HCT116 (cell line): Measurements from ENCODE around the gene MISP. TPM values are rescaled to one million over a fixed set of nuclear protein-coding genes. Genes with fewer than 3 reads are reported as not detected.
"Not testable (repeated sequence)": the region's sequence is repeated elsewhere in the genome, so short reads cannot be mapped to it uniquely, and the experiment has no call there.

Source experiments
- ATAC-seq: fragments of 200-7000 bp; cut with Tn5 transposase; 2 replicates; pipeline ENCODE4 v1.9.1; 2020; ENCODE audit warnings: mild to moderate bottlenecking, moderate library complexity
- BruUV-seq: library from RNA; stranded (reverse); fragments of 400-500 nt; replicated peaks from 2 replicates; lab custom pipeline; 2021; lab: Mats Ljungman, UMichigan
- CTCF ChIA-PET: fragments of 300-600 bp; sonication (Branson Sonifier 250); formaldehyde crosslinking; loops from one replicate; lab custom pipeline; 2021; ENCODE audit warnings: antibody characterized with exemption; lab: Charles Lee
- POLR2A ChIA-PET: fragments of 300-600, 350-600 bp; sonication (Branson Sonifier 250); formaldehyde crosslinking; loops from one replicate; lab custom pipeline; 2021; ENCODE audit warnings: antibody characterized with exemption; lab: Charles Lee
- RAD21 ChIA-PET, 2 experiments: fragments of 300-600 bp; sonication (Branson Sonifier 250); formaldehyde crosslinking; loops; one replicate each; lab custom pipeline; 2023; ENCODE audit warnings: low total read pairs in 2 of 2; ENCODE audit not compliant: uncharacterized antibody in 2 of 2, unreplicated experiment in 2 of 2, low non-redundant PET in 1 of 2; lab: Charles Lee
- DNase-seq: peaks from one replicate; pipeline ENCODE4 v3.0.0-alpha.2; 2010; ENCODE audit warnings: low read depth, low spot score
- H2AFZ ChIP-seq: fragments of 200-600 bp; shearing (Covaris generic), sonication (generic); 2 replicates; pipeline ENCODE4 v1.6.1; 2017; ENCODE audit warnings: low read depth, mixed run types, mixed read lengths, antibody characterized with exemption, low read length; ENCODE audit not compliant: poor library complexity, severe bottlenecking
- H3K27ac ChIP-seq: 2 replicates; pipeline ENCODE4 v1.5.1; 2012; ENCODE audit warnings: low read depth, low read length
- H3K27me3 ChIP-seq: fragments of 200-600 bp; sonication (generic); 2 replicates; pipeline ENCODE4 v1.6.1; 2016; ENCODE audit warnings: mixed run types, low read length, mixed read lengths; ENCODE audit not compliant: insufficient read depth
- H3K36me3 ChIP-seq, 2 experiments: fragments of 200-500 bp in 1 of 2; fragments of 200-600 bp in 1 of 2; sonication (Bioruptor generic) in 1 of 2; sonication (generic) in 1 of 2; 2 replicates each; pipeline versions ENCODE4 v1.5.1 to v1.6.1; 2014 to 2016; ENCODE audit warnings: low read length in 2 of 2, inconsistent platforms in 1 of 2, mixed read lengths in 1 of 2, mixed run types in 1 of 2; ENCODE audit not compliant: insufficient read depth in 2 of 2, control insufficient read depth in 1 of 2
- H3K4me1 ChIP-seq, 2 experiments: fragments of 200-600 bp in 1 of 2; sonication (generic) in 1 of 2; 2 replicates each; pipeline versions ENCODE4 v1.5.1 to v1.6.1; 2012 to 2017; ENCODE audit warnings: low read length in 2 of 2, inconsistent platforms in 1 of 2, mild to moderate bottlenecking in 1 of 2, mixed read lengths in 1 of 2, mixed run types in 1 of 2, moderate library complexity in 1 of 2; ENCODE audit not compliant: insufficient read depth in 2 of 2, control insufficient read depth in 1 of 2
- H3K4me2 ChIP-seq: fragments of 200-600 bp; sonication (generic); 2 replicates; pipeline ENCODE4 v1.6.1; 2017; ENCODE audit warnings: mixed run types, low read length, mixed read lengths
- H3K4me3 ChIP-seq, 2 experiments: fragments of 200-600 bp in 1 of 2; sonication (generic) in 1 of 2; replicated peaks in 1 of 2; 2 replicates each; pipeline ENCODE4 v1.5.1; 2011 to 2016; ENCODE audit warnings: low read length in 2 of 2, control low read depth in 1 of 2, low read depth in 1 of 2, mild to moderate bottlenecking in 1 of 2, mixed read lengths in 1 of 2, mixed run types in 1 of 2
- H3K79me2 ChIP-seq: fragments of 200-600 bp; sonication (generic); 2 replicates; pipeline ENCODE4 v1.6.1; 2017; ENCODE audit warnings: mild to moderate bottlenecking, mixed run types, low read length, moderate library complexity, mixed read lengths; ENCODE audit not compliant: insufficient read depth
- H3K9ac ChIP-seq: fragments of 200-600 bp; sonication (generic); 2 replicates; pipeline ENCODE4 v1.6.1; 2016; ENCODE audit warnings: low read length, mixed read lengths
- H3K9me2 ChIP-seq: fragments of 200-600 bp; sonication (generic), shearing (Covaris generic); 2 replicates; pipeline ENCODE4 v1.6.1; 2017; ENCODE audit warnings: mixed run types, mild to moderate bottlenecking, moderate library complexity; ENCODE audit not compliant: insufficient read depth
- H3K9me3 ChIP-seq, 2 experiments: fragments of 200-500 bp in 1 of 2; fragments of 200-600 bp in 1 of 2; sonication (Bioruptor generic) in 1 of 2; sonication (generic) in 1 of 2; 2 replicates each; pipeline ENCODE4 v1.6.1; 2014 to 2017; ENCODE audit warnings: low read length in 2 of 2, mixed read lengths in 2 of 2, inconsistent platforms in 1 of 2, low read depth in 1 of 2, mild to moderate bottlenecking in 1 of 2, mixed run types in 1 of 2, moderate library complexity in 1 of 2; ENCODE audit not compliant: control insufficient read depth in 1 of 2, insufficient read depth in 1 of 2
- H4K20me1 ChIP-seq: fragments of 200-600 bp; sonication (generic), shearing (Covaris generic); 2 replicates; pipeline ENCODE4 v1.6.1; 2017; ENCODE audit warnings: mixed run types, mild to moderate bottlenecking, moderate library complexity; ENCODE audit not compliant: insufficient read depth
- ATF3 ChIP-seq: IDR thresholded peaks from 2 replicates; pipeline ENCODE4 v1.6.1; 2012
- CEBPB ChIP-seq: IDR thresholded peaks from 2 replicates; pipeline ENCODE4 v1.6.1; 2012; ENCODE audit warnings: low read depth
- CTCF ChIP-seq, 3 experiments: fragments of 200-600 bp in 1 of 3; sonication (generic) in 1 of 3; IDR thresholded peaks in 2 of 3; conservative IDR thresholded peaks in 1 of 3; 2 replicates each; pipeline ENCODE4 v1.5.1; 2012 to 2017; ENCODE audit warnings: low read depth in 2 of 3, low read length in 2 of 3, antibody characterized with exemption in 1 of 3, borderline replicate concordance in 1 of 3, control low read depth in 1 of 3, mild to moderate bottlenecking in 1 of 3, mixed read lengths in 1 of 3, mixed run types in 1 of 3, moderate library complexity in 1 of 3; ENCODE audit not compliant: insufficient read depth in 1 of 3
- EGR1 ChIP-seq: IDR thresholded peaks from 2 replicates; pipeline ENCODE4 v1.6.1; 2012; ENCODE audit warnings: low read depth
- MAX ChIP-seq: IDR thresholded peaks from 2 replicates; pipeline ENCODE4 v1.6.1; 2012
- SRF ChIP-seq: IDR thresholded peaks from 2 replicates; pipeline ENCODE4 v1.6.1; 2012; ENCODE audit warnings: low read depth
- ZNF274 ChIP-seq: fragments of 200-500 bp; sonication (Bioruptor generic); IDR thresholded peaks from 2 replicates; pipeline ENCODE4 v1.6.1; 2014; ENCODE audit warnings: mild to moderate bottlenecking, low read depth, low read length, inconsistent platforms
- intact Hi-C: fragments of 100-400 bp; cut with micrococcal nuclease; formaldehyde crosslinking; loops from 2 replicates; pipeline ENCODE4 v1.10.0; 2022
- total RNA-seq: library from RNA; stranded (reverse); gene quantifications from one replicate; pipeline ENCODE4 v1.2.1, GENCODE V29; 2021; ENCODE audit not compliant: unreplicated experiment

MISP gene
- total RNA-seq, 1 experiment from 2014 or later = 38.2 TPM

GRCh38 chr19:729564-729963 is 21.3 kb upstream of the MISP start:
- ATAC-seq, H3K4me1 ChIP-seq, intact Hi-C loops, H3K27me3 ChIP-seq, H3K36me3 ChIP-seq, H2AFZ ChIP-seq, H3K27ac ChIP-seq, H3K9me2 ChIP-seq, BruUV-seq, CTCF ChIA-PET, RAD21 ChIA-PET, DNase-seq, H3K9ac ChIP-seq, H3K79me2 ChIP-seq, H4K20me1 ChIP-seq, H3K4me2 ChIP-seq, POLR2A ChIA-PET, H3K9me3 ChIP-seq, H3K4me3 ChIP-seq: not testable (repeated sequence)

GRCh38 chr19:729965-730668 is 20.8 kb upstream of the MISP start:
- CTCF ChIA-PET = no interaction called here

More at GRCh38 chr19:729965-730668, 20.8 kb upstream of the MISP start:
- Histone ChIP-seq H3K4me2 (no peak overlapping the region), H3K4me3 (no peak overlapping the region), H3K27me3 (no peaks in the 10 kb centered on the region), H3K9me2 (no peaks in the 10 kb centered on the region), H3K9me3 (no peaks in the 10 kb centered on the region), H3K9ac (no peak overlapping the region), H3K27ac (no peak overlapping the region), H4K20me1 (no peaks in the 10 kb centered on the region), H3K79me2 (no peaks in the 10 kb centered on the region), H3K4me1 (no peaks in the 10 kb centered on the region)
- RAD21 ChIA-PET = interaction anchor here in 1 of 2 experiments (0.6 kb wide), 1 partner anchor 23 kb away, joined by 3 read pairs; no protein-coding TSS in a partner anchor
- intact Hi-C loops = no loop called here
- DNase-seq = no peak
- POLR2A ChIA-PET = no interaction called here
- no peak for ATAC-seq
- BruUV-seq = no TSS peak
- no peak for TF ChIP-seq SRF
- TF ChIP-seq ZNF274 = no peak
- TF ChIP-seq MAX = no peak
- TF ChIP-seq CTCF (IDR thresholded peaks at IDR 0.05 in 2 of 3, conservative IDR thresholded peaks at IDR 0.05 in 1 of 3; ENCODE audit: borderline replicate concordance in 1 of 3, insufficient read depth in 1 of 3, low read depth in 2 of 3, low read length in 2 of 3) = no peak
- TF ChIP-seq EGR1 = no peak
- TF ChIP-seq ATF3 = no peak
- TF ChIP-seq CEBPB = no peak
- TF ChIP-seq, all 23 proteins: peak for 0
- Histone ChIP-seq H2AFZ (no peak overlapping the region), H3K36me3 (no peaks in the 10 kb centered on the region; a peak in 1 of 4 replicates)
